Ishikawa (cell line): ENCODE measurements around the gene ACAN.

Source experiments
- CEBPB ChIP-seq: IDR thresholded peaks from 2 replicates; pipeline ENCODE4 v1.6.1; 2012
- CREB1 ChIP-seq: IDR thresholded peaks from 2 replicates; pipeline ENCODE4 v1.6.1; 2012; ENCODE audit warnings: low read depth
- EGR1 ChIP-seq: IDR thresholded peaks from 2 replicates; pipeline ENCODE4 v1.6.1; 2012
- EP300 ChIP-seq: IDR thresholded peaks from 2 replicates; pipeline ENCODE4 v1.6.1; 2012; ENCODE audit warnings: borderline replicate concordance
- FOXM1 ChIP-seq: IDR thresholded peaks from 2 replicates; pipeline ENCODE4 v1.6.1; 2012; ENCODE audit warnings: low read depth, borderline replicate concordance
- NFIC ChIP-seq: IDR thresholded peaks from 2 replicates; pipeline ENCODE4 v1.6.1; 2012
- RAD21 ChIP-seq: IDR thresholded peaks from 2 replicates; pipeline ENCODE4 v1.6.1; 2012; ENCODE audit warnings: low read depth
- TAF1 ChIP-seq: IDR thresholded peaks from 2 replicates; pipeline ENCODE4 v1.6.1; 2012; ENCODE audit warnings: low read depth, mild to moderate bottlenecking
- TCF12 ChIP-seq: IDR thresholded peaks from 2 replicates; pipeline ENCODE4 v1.6.1; 2012; ENCODE audit warnings: low read depth
- TEAD4 ChIP-seq: IDR thresholded peaks from 2 replicates; pipeline ENCODE4 v1.6.1; 2012
- YY1 ChIP-seq: IDR thresholded peaks from 2 replicates; pipeline ENCODE4 v1.6.1; 2012; ENCODE audit warnings: low read depth
- ZBTB7A ChIP-seq: IDR thresholded peaks from 2 replicates; pipeline ENCODE4 v1.6.1; 2012; ENCODE audit warnings: low read depth
- TF ChIP-seq, protein P1 (sequence below): IDR thresholded peaks from 2 replicates; pipeline ENCODE4 v1.6.1; 2012; ENCODE audit warnings: low read depth, mild to moderate bottlenecking
- TF ChIP-seq, protein P2 (sequence below): IDR thresholded peaks from 2 replicates; pipeline ENCODE4 v1.6.1; 2012
- TF ChIP-seq, protein P3 (sequence below): IDR thresholded peaks from 2 replicates; pipeline ENCODE4 v1.6.1; 2012

ACAN gene

DNA sequence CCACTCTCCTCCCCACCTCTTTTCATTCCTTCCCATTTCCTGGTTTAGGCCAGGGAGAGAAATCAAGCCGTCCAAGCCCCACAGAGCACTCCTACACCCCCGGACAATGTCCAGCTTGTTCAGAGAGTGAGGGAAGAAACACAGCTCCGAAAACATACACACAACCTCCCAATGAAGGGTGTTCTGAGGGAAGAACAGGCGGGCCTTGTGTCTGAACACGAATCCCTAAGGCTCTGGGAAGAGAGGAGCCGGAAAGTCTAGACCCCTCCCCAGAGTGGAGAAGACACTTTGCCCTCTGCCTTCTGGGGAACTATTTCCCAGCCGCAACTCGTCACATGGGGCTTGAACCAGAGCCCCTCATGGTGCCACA, 30.5 kb downstream of the ACAN start:
- TF ChIP-seq, protein P1, sequence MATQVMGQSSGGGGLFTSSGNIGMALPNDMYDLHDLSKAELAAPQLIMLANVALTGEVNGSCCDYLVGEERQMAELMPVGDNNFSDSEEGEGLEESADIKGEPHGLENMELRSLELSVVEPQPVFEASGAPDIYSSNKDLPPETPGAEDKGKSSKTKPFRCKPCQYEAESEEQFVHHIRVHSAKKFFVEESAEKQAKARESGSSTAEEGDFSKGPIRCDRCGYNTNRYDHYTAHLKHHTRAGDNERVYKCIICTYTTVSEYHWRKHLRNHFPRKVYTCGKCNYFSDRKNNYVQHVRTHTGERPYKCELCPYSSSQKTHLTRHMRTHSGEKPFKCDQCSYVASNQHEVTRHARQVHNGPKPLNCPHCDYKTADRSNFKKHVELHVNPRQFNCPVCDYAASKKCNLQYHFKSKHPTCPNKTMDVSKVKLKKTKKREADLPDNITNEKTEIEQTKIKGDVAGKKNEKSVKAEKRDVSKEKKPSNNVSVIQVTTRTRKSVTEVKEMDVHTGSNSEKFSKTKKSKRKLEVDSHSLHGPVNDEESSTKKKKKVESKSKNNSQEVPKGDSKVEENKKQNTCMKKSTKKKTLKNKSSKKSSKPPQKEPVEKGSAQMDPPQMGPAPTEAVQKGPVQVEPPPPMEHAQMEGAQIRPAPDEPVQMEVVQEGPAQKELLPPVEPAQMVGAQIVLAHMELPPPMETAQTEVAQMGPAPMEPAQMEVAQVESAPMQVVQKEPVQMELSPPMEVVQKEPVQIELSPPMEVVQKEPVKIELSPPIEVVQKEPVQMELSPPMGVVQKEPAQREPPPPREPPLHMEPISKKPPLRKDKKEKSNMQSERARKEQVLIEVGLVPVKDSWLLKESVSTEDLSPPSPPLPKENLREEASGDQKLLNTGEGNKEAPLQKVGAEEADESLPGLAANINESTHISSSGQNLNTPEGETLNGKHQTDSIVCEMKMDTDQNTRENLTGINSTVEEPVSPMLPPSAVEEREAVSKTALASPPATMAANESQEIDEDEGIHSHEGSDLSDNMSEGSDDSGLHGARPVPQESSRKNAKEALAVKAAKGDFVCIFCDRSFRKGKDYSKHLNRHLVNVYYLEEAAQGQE: no peak
- TF ChIP-seq RAD21 (no peak), CREB1 (no peak), TAF1 (no peak), EGR1 (no peak), ZBTB7A (no peak), YY1 (no peak), TCF12 (no peak), NFIC (no peak), TEAD4 (no peak), FOXM1 (no peak), CEBPB (no peak), EP300 (no peak)
- TF ChIP-seq, protein P2, sequence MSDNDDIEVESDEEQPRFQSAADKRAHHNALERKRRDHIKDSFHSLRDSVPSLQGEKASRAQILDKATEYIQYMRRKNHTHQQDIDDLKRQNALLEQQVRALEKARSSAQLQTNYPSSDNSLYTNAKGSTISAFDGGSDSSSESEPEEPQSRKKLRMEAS: no peak
- TF ChIP-seq, protein P3, sequence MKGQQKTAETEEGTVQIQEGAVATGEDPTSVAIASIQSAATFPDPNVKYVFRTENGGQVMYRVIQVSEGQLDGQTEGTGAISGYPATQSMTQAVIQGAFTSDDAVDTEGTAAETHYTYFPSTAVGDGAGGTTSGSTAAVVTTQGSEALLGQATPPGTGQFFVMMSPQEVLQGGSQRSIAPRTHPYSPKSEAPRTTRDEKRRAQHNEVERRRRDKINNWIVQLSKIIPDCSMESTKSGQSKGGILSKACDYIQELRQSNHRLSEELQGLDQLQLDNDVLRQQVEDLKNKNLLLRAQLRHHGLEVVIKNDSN: no peak

DNA sequence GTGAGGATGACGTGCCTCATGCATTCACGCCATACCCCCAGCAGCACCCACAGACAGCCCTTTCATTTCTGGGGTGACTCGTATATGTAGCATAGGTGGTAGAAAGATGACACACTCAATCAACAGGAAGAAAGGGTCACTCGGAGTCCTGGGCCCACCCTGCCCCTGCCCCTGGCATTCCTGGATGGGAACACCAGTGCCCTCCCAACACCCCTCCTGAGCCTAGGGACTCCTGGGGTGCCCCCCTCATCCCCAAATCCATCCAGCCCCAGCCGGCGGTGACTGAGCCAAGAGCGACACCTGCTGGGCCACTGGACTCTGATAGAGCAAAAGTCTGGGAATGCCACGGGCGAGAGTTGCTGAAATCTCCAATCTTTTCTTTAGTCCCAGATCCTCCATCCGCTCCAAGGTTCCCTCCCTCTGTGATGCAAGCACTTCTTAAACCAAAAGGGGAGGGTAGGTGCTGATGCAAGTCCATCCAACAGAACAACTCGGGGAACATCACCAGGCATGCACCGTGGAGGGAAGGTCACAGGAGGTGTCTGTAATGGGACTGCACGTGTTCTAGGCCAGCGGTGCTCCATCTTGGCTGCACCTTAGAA, 31.1 kb downstream of the ACAN start:
- peak; percentile 80 for TF ChIP-seq RAD21
- TF ChIP-seq CREB1: no peak

DNA sequence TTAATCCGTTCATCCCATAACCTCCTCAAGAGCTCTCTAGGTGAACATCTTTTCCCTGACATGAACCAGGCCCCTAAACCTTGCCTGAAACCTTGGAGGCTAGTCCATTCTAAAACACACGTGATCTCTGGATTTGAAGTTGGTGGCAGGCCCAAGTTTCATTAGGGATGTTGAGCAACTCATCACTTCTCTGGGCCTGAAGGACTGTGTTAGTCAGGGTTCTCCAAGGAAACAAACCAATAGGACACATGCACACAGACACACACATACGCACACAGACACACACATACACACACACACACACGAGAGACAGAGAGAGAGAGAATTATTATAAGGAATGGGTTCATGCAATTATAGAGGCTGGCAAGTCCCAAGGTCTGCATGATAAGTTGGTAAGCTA, 31.9 kb downstream of the ACAN start:
- no peak for TF ChIP-seq NFIC
- no peak for TF ChIP-seq RAD21
- TF ChIP-seq ZBTB7A: no peak
- TF ChIP-seq, protein P2: no peak
- TF ChIP-seq CREB1: no peak
- TF ChIP-seq CEBPB: no peak
- TF ChIP-seq, protein P1: no peak
- TF ChIP-seq TAF1: no peak
- TF ChIP-seq, protein P3: no peak
- TF ChIP-seq TEAD4: no peak
- no peak for TF ChIP-seq YY1
- no peak for TF ChIP-seq TCF12
- no peak for TF ChIP-seq EGR1
- TF ChIP-seq FOXM1: no peak
- TF ChIP-seq EP300: no peak

DNA sequence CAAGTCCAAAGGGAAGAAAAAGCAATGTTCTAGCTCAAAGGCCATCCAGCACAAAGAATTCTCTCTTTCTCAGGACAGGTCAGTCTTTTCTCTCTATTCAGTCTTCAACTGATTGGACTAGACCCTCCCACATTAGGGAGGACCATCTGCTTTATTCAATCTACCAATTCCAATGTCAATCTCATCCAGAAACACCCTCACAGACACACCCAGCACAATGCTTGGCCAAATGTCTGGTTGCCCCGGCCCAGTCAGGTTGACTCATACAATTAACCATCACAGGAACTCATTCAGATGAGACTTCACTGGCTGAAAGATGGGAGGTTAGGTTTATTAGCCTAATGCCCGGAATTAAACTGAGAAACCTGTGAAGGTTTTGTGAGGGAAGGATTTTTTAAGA, 32.4 kb downstream of the ACAN start:
- TF ChIP-seq ZBTB7A (no peak), FOXM1 (no peak), TAF1 (no peak), NFIC (no peak), RAD21 (no peak), EGR1 (no peak), YY1 (no peak), CEBPB (no peak), CREB1 (no peak), TEAD4 (no peak), TCF12 (no peak), EP300 (no peak)
- TF ChIP-seq, protein P2: no peak
- TF ChIP-seq, protein P3: no peak
- TF ChIP-seq, protein P1: no peak
